PC-3 (cell line): Measurements from ENCODE around the gene SNAP23.

Experiments used
- CTCF ChIP-seq: fragments of 300-600 bp; sonication (generic); conservative IDR thresholded peaks from 2 replicates; pipeline ENCODE4 v1.5.1; 2017; ENCODE audit warnings: antibody characterized with exemption, low read depth, mild to moderate bottlenecking, low read length
- EZH2 ChIP-seq: fragments of 300-600 bp; sonication (generic); IDR thresholded peaks from one replicate; pipeline ENCODE4 v1.6.1; 2017; ENCODE audit warnings: antibody characterized with exemption, mild to moderate bottlenecking, low read length; ENCODE audit not compliant: unreplicated experiment
- EZH2phosphoT487 ChIP-seq: fragments of 300-600 bp; sonication (generic); IDR thresholded peaks from 2 replicates; pipeline ENCODE4 v1.6.1; 2018; ENCODE audit warnings: mild to moderate bottlenecking, antibody characterized with exemption, low read length, borderline replicate concordance

GRCh38 chr15:42498212-42499068 lies 3.0 kb downstream of the SNAP23 start:
- TF ChIP-seq CTCF (no peak), EZH2 (no peak), EZH2phosphoT487 (no peak)
